HG03060 (cell line): ENCODE results near the gene LRGUK.
"Not testable (repeated sequence)": the region's sequence is repeated elsewhere in the genome, so short reads cannot be mapped to it uniquely, and the experiment has no call there.

Experiments
- ATAC-seq: cut with Tn5 transposase; IDR thresholded peaks from one replicate; pipeline ENCODE4 v1.9.1; 2021; ENCODE audit warnings: low read depth, moderate number of reproducible peaks; ENCODE audit not compliant: unreplicated experiment

LRGUK gene

DNA sequence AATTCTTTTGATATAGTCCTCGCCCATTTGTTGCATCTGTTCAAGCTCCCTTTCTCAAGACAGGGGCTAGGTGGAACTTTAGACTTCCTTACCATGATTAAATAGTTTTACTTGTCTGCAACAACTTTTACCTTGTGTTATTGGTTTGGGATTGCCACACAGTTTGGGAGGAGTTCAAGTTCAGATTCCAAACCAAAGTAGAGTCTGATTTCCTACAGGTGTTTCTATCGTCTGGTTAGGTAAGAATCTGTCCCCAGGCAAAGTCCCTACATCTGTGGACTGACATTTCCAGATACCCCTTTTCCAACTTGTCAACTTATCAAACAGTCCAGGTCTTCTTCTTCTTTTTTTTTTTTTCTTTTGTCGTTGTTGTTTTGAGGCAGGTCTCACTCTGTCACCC is 93.1 kb downstream of the LRGUK start:
- ATAC-seq: no peak

- ATAC-seq: not testable (repeated sequence)
Measured at GRCh38 chr7:134231296-134231695, 104.2 kb downstream of the LRGUK start.

GRCh38 chr7:134234216-134234615 is 107.1 kb downstream of the LRGUK start:
- ATAC-seq: no peak

GRCh38 chr7:134245253-134245652 is 118.1 kb downstream of the LRGUK start:
- no peak for ATAC-seq

- no peak for ATAC-seq
Measured at GRCh38 chr7:134246347-134246746, 119.2 kb downstream of the LRGUK start.

DNA sequence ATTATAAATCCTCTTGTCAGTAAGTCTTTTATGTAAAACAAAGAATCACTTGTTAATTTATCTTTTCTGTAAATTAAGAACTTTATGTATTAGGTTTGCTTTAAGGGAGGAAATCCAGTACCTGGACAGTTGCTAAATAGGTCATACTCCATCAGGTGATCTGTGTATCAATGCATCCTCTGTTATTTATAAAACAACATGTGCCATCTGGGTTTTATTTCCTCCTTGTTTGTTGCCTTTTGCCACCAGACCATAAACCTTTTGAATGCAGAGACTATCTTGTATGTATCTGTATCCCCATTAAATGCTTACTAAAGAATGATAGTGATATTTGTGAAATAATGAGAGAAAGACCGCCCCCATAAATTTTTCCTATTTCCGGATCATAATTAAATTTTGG is 119.6 kb downstream of the LRGUK start:
- ATAC-seq: no peak

DNA sequence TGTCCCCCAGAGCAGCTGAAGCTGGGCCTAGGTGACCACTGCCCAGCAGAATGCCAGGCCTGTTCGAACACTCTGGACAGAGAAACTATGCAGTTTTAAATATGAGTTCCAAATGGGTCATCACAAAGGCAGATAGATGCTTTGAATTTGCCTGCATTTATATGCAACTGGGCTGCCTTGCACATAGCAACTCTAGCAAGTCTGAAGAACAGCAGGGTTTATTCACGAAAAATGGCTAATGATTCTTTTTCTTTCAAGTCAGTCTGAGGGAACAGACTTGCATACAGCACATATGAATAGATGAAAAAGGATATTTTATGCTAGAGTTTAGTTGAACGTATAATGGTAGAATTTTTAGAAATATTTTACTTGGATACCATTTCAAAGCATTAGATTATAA is 121.1 kb downstream of the LRGUK start:
- no peak for ATAC-seq

DNA sequence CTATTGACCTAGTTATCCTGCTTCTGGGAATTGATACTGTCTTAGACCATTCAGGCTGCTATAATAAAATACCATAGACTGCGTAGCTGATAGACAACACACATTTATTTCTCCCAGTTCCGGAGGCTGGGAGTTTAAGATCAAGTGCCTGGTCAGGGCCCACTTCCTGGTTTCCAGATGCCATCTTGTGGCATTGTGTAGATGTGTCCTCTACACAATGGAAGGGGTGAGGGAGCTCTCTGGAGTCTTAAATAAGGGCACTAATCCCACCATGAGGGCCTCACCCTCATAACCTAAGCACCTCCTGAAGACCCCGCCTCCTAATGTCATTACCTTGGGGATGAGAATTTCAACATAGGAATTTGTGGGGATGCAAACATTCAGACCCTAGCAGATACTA is 127.2 kb downstream of the LRGUK start:
- no peak for ATAC-seq

- ATAC-seq: no peak
Measured at GRCh38 chr7:134255814-134256213, 128.7 kb downstream of the LRGUK start.

GRCh38 chr7:134262322-134262721 is 135.2 kb downstream of the LRGUK start:
- no peak for ATAC-seq

GRCh38 chr7:134276951-134277350 is 149.8 kb downstream of the LRGUK start:
- ATAC-seq: no peak

DNA sequence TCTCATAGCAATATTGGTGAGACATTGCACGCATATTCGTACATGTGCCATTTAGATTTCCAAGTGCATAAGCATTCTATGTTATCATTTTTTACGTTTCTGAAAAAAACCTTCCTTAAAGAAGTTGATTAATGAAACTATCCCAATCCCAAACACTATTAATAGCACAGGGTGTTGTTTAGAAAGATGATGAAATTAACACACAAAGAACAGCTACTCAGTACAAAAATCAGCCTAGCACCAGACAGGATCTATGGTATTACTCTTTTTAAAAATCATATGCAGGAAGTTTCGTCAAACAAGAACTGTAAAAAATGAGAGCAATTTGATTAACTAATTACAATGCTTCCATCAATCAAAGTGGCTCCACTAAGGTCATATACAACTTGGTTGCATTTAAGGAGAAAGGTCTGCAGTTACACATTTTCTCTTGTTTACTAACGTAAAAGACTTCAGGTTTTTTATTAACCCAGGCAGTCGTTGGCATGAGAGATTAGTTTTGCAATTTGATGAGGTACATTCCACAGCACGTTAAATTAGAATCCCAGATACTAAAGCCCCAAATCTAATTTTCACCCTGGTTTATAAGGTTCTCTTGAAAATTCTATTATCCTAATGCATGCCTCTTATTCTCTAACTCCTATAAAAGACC is 151.5 kb downstream of the LRGUK start:
- ATAC-seq: no peak

GRCh38 chr7:134279336-134279735 is 152.2 kb downstream of the LRGUK start:
- ATAC-seq: no peak

DNA sequence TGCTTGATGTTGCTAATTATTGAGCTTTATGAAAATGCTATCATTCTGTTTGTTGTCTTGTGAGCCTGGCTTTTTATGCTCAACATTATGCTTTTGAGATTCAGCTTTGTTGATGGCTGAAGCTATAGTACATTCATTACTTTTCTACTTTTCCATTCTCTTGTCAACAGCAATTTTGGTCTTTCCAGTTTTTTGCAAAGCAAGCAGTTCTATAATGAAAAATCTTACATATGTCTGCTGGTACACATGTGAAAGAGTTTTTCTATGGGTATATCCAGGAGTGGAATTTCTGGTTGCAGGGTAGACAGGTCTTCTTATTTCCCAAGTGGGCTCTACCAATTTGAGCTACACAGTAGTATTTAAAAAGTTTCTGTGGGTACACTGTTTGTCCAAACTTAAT is 152.8 kb downstream of the LRGUK start:
- no peak for ATAC-seq

GRCh38 chr7:134280508-134280907 is 153.4 kb downstream of the LRGUK start:
- no peak for ATAC-seq

DNA sequence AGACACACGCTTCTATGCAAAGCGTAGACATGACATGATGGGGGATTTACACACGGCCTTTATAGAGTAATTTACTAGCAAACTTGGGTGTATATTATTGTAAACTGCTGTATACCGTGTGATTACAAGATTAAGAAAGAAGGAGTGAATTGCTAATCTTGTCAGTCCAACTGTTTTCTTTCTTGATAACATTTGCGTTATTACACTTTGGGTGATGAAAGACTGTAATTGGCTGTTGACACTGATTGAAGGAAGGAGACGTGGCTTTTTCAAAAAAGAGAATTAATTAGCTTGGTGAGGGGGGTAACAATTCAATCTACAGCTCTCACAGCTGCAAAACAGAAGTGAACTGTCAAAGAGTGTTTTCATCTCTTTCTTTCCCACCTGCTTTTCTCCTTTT is 156.9 kb downstream of the LRGUK start:
- ATAC-seq: no peak

DNA sequence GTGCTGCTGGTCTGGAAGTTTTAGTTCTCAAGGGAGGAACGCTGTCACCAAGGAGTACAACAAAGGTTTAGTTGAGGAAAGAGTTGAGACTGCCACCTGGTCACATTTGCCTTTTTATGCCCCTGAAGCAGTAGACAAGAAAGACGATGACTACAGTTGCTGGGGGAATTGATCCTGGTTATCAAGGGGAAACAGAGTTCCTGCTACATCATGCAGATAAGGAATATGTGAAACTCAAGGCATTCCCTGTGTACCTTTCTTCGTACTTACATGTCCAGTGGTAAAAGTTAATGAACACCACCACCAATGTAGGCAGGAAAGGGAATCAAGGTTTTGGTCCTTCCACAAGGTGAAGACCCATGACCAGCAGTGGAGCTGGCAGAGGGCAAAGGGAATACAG is 157.8 kb downstream of the LRGUK start:
- ATAC-seq: no peak

DNA sequence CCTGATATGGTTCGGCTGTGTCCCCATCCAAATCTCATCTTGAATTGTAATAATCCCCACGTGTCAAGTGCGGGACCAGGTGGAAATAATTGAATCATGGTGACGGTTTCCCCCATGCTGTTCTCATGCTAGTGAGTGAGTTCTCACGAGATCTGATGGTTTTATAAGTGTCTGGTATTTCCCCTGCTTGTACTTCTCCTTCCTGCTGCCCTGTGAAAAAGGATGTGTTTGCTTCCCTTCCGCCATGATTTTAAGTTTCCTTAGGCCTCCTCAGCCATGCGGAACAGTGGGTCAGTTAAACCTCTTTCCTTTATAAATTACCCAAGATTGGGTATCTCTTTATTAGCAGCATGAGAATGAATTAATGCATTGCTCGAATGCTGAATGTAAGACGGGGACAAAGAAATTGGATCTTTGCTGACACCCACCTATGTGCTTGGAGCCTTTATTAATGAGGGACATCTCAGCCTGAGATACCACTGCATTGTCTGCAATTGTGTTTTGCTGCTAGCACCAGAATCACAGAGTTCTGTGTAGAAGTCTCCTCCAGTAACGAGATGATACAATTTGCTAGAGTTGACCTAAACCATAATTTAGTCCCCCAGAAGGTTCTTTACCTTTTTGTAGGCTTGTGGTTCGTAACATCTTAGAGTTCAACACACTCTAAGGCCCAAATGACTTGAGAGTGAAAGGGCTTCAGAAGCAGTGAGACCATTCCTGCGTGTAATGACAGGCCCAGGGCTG is 160.9 kb downstream of the LRGUK start:
- no peak for ATAC-seq

DNA sequence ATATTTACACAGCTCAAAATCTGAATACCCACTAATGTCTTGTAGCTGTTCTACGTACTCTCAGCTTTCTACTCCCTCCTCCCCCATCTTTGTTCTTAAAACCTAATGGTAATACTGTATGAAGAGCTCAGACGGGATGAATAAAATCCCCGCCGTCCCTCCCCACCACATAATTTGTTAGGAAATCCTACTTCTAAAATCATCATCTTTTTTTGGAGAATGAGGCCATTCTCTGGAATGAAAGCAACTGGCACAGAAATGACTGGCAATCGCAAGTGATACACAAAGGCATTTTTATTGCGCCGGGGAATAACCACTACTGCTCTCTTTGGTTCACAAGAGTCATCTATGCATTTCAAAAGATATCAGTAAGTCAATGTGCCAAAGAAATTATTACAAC is 162.3 kb downstream of the LRGUK start:
- no peak for ATAC-seq

GRCh38 chr7:134289841-134290240 is 162.7 kb downstream of the LRGUK start:
- no peak for ATAC-seq

DNA sequence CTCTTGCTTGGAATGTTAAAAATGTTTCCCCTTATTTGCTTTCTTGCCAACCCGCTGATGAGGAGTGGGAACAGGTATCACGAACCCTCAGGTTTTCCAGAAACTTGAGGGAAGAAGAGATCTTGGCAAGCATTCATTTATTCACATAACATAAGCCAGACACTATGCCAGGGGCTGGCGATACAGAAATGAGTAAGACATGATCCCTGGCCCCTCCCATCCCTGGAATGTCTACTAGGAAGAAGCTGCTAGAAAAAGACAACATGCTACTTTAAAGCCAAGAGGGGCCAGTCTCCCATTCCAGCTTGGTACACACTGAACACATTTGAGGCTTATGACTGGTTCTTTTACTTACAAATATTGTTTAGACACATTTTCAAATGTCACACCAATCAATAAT is 163.1 kb downstream of the LRGUK start:
- ATAC-seq: no peak

DNA sequence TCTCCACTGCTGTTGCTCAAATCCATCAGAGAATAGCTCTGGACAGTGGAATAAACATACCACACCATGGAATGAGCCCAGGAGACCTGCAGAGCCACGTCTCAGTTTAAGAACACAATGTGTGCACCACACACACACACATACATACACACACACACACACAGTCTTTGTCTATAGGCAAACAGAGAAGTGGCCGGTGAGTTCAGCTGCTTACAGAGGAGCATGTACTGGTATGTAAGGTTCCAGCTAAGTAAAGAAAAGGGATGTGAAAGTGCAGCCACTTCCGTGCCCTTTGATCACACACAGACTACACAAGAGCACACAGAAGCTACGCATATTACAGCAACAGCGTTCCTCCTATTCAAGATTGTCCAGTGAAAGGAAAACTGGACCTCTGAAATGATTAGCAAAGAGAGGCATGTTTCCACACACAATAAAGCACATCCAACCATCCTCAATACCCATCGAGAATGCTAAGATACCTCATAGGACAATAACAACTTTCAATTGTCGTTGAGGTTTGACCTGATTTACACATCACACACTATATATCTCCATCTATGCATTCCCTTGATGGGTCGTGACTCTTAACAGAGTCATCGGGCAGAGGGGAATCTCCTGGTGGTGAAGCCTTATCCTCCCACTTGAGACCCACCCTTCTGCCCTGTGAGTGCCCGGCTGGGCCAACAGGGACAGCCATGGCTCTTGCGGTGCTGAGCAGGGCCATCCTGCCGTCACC is 166.0 kb downstream of the LRGUK start:
- ATAC-seq: peak; percentile 100
